ENCODE results near the gene AKR7A2.
A peak's percentile ranks its signal among the peaks of the same experiment; 100 is the strongest.
"Not testable (repeated sequence)": the region's sequence is repeated elsewhere in the genome, so short reads cannot be mapped to it uniquely, and the experiment has no call there.

Gene AKR7A2

GRCh38 chr1:19274636-19275035, 37.3 kb downstream of the AKR7A2 start:
- no peaks in the 10 kb centered on the region for H3K4me1 Mint-ChIP-seq
- no peak overlapping the region for H3K4me3 Mint-ChIP-seq
- H3K27ac Mint-ChIP-seq: no peak overlapping the region
- no peaks in the 10 kb centered on the region for H3K27me3 Mint-ChIP-seq (ENCODE audit: low read depth)
- H3K9me3 Mint-ChIP-seq: peaks cover 8% of the 10 kb centered on the region
- peaks cover 19% of the 10 kb centered on the region for H3K36me3 Mint-ChIP-seq (ENCODE audit: low read depth)
- TF ChIP-seq, protein P1, sequence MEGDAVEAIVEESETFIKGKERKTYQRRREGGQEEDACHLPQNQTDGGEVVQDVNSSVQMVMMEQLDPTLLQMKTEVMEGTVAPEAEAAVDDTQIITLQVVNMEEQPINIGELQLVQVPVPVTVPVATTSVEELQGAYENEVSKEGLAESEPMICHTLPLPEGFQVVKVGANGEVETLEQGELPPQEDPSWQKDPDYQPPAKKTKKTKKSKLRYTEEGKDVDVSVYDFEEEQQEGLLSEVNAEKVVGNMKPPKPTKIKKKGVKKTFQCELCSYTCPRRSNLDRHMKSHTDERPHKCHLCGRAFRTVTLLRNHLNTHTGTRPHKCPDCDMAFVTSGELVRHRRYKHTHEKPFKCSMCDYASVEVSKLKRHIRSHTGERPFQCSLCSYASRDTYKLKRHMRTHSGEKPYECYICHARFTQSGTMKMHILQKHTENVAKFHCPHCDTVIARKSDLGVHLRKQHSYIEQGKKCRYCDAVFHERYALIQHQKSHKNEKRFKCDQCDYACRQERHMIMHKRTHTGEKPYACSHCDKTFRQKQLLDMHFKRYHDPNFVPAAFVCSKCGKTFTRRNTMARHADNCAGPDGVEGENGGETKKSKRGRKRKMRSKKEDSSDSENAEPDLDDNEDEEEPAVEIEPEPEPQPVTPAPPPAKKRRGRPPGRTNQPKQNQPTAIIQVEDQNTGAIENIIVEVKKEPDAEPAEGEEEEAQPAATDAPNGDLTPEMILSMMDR (IDR thresholded peaks at IDR 0.05; ENCODE audit: unreplicated experiment in 3 of 3): no peak

GRCh38 chr1:19273844-19274531, 38.0 kb downstream of the AKR7A2 start:
- not testable (repeated sequence) for H3K27ac Mint-ChIP-seq; H3K9me3 Mint-ChIP-seq; H3K4me3 Mint-ChIP-seq; H3K4me1 Mint-ChIP-seq; H3K27me3 Mint-ChIP-seq (ENCODE audit: low read depth)
- peaks cover 16% of the 10 kb centered on the region for H3K36me3 Mint-ChIP-seq (ENCODE audit: low read depth)

- peaks cover 6% of the 10 kb centered on the region for H3K9me3 Mint-ChIP-seq
- no peaks in the 10 kb centered on the region for H3K4me1 Mint-ChIP-seq
- H3K27me3 Mint-ChIP-seq (ENCODE audit: low read depth): no peaks in the 10 kb centered on the region
- H3K4me3 Mint-ChIP-seq: no peak overlapping the region
- no peak overlapping the region for H3K27ac Mint-ChIP-seq
- H3K36me3 Mint-ChIP-seq (ENCODE audit: low read depth): peaks cover 12% of the 10 kb centered on the region
- TF ChIP-seq, protein P1 (IDR thresholded peaks at IDR 0.05; ENCODE audit: unreplicated experiment in 3 of 3): no peak
Observed at GRCh38 chr1:19273106-19273843, 38.7 kb downstream of the AKR7A2 start.

GRCh38 chr1:19272064-19272463, 39.9 kb downstream of the AKR7A2 start:
- H3K27ac Mint-ChIP-seq: peak overlapping the region in 1 of 3 experiments; percentile 58
- no peaks in the 10 kb centered on the region for H3K4me1 Mint-ChIP-seq
- no peak overlapping the region for H3K4me3 Mint-ChIP-seq
- H3K36me3 Mint-ChIP-seq (ENCODE audit: low read depth): peaks cover 12% of the 10 kb centered on the region
- H3K27me3 Mint-ChIP-seq (ENCODE audit: low read depth): no peaks in the 10 kb centered on the region
- H3K9me3 Mint-ChIP-seq: peaks cover 6% of the 10 kb centered on the region
- TF ChIP-seq, protein P1 (IDR thresholded peaks at IDR 0.05; ENCODE audit: unreplicated experiment in 3 of 3): no peak

DNA sequence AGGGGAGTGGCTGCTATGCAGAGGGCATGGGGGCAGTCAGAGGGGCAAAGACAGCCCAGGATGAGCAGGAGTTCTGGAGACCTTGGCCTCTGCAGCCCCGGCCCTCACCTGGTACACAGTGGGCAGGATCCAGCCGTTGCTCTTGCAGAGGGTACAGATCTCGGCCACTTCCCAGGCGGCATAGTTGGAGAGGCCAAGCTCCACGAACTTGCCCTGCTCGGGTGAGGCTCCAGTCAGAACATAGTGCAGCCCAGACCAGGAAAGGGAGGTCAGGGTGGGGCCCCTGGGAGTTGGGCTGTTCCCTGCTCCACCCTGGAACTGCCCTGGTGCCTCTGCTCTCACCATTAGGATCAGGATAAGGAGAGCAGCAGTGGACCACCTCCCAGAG, 41.6 kb downstream of the AKR7A2 start:
- not testable (repeated sequence) for H3K4me1 Mint-ChIP-seq, H3K9me3 Mint-ChIP-seq

GRCh38 chr1:19269427-19270342, 42.3 kb downstream of the AKR7A2 start:
- not testable (repeated sequence) for H3K4me1 Mint-ChIP-seq; H3K27me3 Mint-ChIP-seq (ENCODE audit: low read depth); H3K36me3 Mint-ChIP-seq (ENCODE audit: low read depth); H3K4me3 Mint-ChIP-seq; H3K9me3 Mint-ChIP-seq; H3K27ac Mint-ChIP-seq

More for the DNA sequence above, 41.6 kb downstream of the AKR7A2 start:
- H3K36me3 Mint-ChIP-seq (ENCODE audit: low read depth); H3K27ac Mint-ChIP-seq; H3K27me3 Mint-ChIP-seq (ENCODE audit: low read depth); H3K4me3 Mint-ChIP-seq: not testable (repeated sequence)

GRCh38 chr1:19268445-19268844, 43.5 kb downstream of the AKR7A2 start:
- Mint-ChIP-seq H3K4me3 (no peak overlapping the region), H3K4me1 (no peaks in the 10 kb centered on the region), H3K27ac (no peak overlapping the region), H3K27me3 (ENCODE audit: low read depth) (no peaks in the 10 kb centered on the region), H3K9me3 (no peaks in the 10 kb centered on the region), H3K36me3 (ENCODE audit: low read depth) (peaks cover 4% of the 10 kb centered on the region)
- TF ChIP-seq, protein P1 (IDR thresholded peaks at IDR 0.05; ENCODE audit: unreplicated experiment in 3 of 3): no peak
